Cardiac septum (tissue), 1 donor: ENCODE results near the gene CNOT2. TPM values are rescaled to one million over a fixed set of nuclear protein-coding genes. Genes with fewer than 3 reads are reported as not detected.
"Not testable (repeated sequence)": the region's sequence is repeated elsewhere in the genome, so short reads cannot be mapped to it uniquely, and the experiment has no call there.

Source experiments
- DNase-seq: peaks from one replicate; pipeline ENCODE4 v3.0.0-alpha.2; 2020; ENCODE audit warnings: low spot score
- intact Hi-C: fragments of 100-400 bp; cut with DNase I; formaldehyde crosslinking; loops from one replicate; pipeline ENCODE4 v1.14.0; 2022
- total RNA-seq: library from RNA; stranded (reverse); fragmentation: NEBNext Ultra II Directional; extraction: Animal tissue kit (Norgen Biotek cat#: 25700); gene quantifications from one replicate; pipeline ENCODE4 v1.2.1, GENCODE V29; 2021
- donor health status: DM: no; HTN: no; CAD: no.

CNOT2 gene
- total RNA-seq, 1 donor from 2014 or later, result 44.0 TPM

DNA sequence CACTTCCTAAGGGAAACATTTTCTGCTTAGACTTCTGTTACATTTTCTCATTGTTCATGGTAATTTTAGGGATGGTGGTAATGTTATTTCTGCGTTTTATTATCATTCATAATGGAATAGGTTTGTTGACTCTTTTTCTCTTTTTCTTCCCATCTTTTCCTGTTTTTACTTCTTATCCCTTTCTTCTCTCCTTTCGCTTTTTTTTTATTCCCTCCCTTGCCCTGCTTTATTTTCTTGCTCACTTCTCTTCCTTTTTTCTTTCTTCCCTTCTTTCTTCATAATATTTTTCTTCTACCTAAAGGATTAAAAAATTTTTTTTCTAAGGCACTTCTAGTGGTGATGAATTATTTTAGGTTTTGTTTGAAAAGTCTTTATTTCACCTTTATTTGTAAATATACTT, 45.6 kb downstream of the CNOT2 start:
- intact Hi-C loops, result no loop called here
- DNase-seq, result no peak

DNA sequence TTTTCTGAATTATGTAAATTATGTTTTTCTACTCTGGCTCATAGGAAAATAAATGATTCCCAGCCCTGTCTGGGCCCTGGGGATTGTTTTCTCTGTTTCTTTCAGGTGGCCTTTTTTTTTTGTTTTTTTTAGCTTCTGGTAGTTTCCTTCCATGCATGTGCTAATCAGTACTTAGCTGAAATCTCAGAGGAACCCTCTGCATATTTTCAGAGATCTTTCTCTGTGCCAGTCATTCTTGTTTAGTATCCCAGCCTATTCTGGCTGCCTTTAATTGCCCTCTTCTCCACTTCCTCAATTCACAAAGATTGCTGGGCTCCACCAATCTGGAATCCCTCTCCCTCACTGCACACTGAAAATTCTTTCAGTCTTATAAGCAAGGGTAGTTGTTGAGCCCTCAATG, 46.9 kb downstream of the CNOT2 start:
- intact Hi-C loops, result no loop called here

DNA sequence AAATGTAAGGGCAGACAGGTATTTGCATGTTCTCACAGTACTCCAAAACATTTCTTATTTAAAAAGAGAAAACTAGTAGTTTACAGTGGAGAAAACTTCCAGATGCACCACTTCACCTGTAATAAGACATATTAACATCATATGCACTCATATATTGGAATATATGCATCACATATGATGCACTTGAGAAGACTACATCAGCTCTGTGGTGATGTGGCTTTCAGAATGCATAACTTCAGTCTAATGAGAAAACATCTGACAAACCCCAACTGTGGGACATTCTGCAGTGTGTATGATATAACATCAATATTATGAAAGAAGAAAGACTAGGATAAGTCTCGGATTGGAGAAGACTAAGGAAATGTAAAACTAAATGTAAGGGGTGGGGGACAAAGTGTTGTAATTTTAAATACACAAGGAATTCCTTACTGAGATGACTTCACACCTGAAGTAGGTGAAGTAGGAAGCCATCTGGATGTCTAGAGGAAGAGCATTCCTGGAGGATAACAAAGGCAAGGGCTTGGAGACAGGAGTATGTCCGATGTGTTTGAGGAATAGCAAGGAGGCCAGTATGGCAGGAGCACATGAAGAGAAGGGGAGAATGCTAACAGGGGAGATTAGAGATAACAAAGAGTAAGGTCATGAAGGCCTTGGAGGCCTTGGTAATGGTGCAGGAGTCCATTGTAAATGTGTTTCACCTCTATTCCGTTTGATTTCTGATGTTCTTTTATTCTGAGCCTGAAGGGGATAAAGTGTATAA, 49.0 kb downstream of the CNOT2 start:
- DNase-seq, result no peak
- intact Hi-C loops, result no loop called here

More for the DNA sequence above, 46.9 kb downstream of the CNOT2 start:
- no peak for DNase-seq

DNA sequence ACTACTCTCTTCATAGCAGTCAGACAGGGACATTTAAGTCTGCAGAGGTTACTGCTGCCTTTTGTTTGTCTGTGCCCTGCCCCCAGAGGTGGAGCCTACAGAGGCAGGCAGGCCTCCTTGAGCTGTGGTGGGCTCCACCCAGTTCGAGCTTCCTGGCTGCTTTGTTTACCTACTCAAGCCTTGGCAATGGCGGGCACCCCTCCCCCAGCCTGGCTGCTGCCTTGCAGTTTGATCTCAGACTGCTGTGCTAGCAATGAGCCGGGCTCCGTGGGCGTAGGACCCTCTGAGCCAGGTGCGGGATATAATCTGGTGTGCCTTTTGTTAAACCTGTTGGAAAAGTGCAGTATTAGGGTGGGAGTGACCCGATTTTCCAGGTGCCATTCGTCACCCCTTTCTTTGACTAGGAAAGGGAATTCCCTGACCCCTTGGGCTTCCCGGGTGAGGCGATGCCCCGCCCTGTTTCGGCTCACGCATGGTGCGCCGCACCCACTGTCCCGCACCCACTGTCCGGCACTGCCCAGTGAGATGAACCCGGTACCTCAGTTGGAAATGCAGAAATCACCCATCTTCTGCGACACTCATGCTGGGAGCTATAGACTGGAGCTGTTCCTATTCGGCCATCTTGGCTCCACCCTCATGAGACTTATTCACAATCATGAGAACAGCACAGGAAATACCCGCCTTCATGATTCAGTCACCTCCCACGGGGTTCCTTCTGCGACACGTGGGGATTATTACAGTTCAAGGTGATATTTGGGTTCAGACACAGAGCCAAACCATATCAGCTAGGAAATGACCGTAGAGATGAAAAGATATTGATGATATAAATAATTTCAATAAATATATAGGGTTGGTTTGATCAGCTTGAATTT, 61.7 kb downstream of the CNOT2 start:
- not testable (repeated sequence) for DNase-seq

DNA sequence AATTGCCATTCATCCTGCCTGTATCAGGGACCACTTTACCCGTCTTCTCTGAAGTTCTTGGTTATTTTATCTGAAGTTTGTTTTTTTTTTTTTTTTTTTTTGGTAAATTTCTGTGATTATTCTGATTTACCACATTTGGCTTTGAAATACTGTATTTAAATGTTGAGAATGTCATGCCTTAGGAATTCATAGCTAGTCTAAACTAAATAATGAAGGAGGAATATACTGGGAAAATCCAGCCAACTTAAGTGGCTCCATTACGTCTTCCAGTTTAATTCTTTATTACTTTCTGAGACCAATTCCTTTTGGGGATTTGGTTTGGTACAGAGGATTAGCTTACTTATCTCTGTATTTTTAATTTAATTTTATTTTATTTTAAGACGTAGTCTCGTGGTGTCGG, 62.6 kb downstream of the CNOT2 start:
- no peak for DNase-seq
- intact Hi-C loops, result no loop called here

More for the DNA sequence above, 61.7 kb downstream of the CNOT2 start:
- intact Hi-C loops, result not testable (repeated sequence)

DNA sequence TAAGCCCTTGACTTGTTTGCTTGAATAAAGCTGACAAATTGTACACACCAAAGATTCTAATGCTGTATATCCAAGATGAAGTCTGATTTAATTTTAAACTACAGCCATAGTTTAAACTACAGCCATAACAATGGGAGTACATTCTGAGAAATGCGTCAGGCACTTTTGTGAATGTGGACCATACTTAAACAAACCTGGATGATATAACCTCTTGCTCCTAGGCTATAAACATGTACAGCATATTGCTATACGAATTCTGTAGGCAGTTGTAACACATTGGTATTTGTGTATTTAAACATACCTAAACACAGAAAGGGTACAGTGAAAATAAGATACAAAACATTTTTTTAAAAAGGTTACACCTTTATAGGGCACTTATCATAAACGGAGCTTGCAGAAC, 63.4 kb downstream of the CNOT2 start:
- intact Hi-C loops, result no loop called here
- DNase-seq, result no peak

DNA sequence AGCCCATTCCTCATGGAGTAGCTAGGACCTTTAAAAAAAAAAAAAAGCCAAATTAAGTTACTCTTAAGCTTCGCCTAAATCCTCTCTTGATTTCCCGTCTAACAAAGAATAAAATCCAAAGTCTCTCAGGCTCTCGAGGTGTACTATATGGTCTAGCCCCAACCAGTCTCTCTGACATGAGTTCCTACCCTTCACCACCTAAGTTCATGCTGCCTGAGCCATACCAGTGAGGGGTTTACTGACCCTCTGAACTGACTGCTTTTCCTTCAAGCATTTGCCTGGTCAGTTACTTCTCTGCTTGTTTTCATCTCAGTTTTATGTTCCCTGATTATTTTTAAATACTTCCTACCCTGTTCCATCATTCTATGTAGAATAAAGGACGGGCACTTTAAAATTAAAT, 64.6 kb downstream of the CNOT2 start:
- DNase-seq, result no peak
- intact Hi-C loops, result no loop called here

DNA sequence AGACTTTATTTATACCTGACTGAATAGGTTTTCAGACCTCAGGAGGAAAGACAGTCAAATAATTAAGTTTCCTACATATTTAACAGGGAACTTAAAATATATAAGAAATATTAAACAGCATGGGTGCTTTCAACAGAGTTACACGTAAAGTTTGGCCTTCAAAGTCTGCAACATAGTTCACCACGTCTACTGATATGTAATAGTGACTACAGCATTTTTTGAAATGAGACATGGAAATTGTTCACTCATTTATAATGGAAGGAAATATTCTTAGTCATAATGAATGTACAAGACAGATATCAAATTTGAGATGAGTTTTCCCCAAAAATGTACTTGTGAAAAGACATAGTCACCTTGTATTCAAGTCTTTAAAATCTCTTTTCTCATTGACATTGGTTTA, 66.1 kb downstream of the CNOT2 start:
- DNase-seq, result no peak
- intact Hi-C loops, result no loop called here

DNA sequence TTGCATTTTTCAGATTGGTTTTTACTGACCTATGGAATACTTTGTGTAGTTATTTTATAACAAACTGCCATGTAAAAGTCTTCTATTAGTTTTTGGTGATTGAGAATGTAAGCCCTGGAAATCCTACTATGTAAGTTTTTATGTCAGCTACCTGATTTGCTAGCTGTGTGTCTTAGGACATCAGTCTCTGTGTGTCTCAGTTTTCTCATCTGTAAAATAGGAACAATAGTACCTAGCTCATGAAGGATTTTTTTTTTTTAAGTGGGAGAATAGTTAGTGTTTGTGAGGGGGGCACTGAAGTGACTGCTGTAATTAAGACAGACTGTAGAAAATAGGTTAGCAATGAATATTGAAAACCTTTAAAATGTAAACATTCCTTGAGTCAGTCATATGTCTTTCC, 70.9 kb downstream of the CNOT2 start:
- intact Hi-C loops, result no loop called here

DNA sequence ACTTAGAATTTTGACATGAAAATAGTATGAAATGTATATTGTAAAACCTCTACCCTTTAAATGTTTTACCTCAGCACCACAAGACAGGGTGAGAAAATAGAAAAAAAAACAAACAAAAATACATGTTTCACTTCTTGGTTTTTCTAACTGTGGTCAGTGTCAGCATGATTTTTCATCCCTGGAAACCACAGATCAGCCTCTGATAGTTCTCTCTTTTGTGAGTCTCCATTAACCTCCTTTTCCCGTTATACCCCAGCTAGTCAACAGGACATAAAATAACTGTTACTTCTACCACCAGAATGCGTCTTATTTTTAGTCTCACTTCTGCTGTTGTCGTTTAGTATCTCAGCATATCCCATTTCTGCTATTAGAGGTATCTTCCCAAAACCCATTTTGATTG, 74.5 kb downstream of the CNOT2 start:
- DNase-seq, result no peak
- intact Hi-C loops, result no loop called here

More for the DNA sequence above, 70.9 kb downstream of the CNOT2 start:
- DNase-seq, result no peak

DNA sequence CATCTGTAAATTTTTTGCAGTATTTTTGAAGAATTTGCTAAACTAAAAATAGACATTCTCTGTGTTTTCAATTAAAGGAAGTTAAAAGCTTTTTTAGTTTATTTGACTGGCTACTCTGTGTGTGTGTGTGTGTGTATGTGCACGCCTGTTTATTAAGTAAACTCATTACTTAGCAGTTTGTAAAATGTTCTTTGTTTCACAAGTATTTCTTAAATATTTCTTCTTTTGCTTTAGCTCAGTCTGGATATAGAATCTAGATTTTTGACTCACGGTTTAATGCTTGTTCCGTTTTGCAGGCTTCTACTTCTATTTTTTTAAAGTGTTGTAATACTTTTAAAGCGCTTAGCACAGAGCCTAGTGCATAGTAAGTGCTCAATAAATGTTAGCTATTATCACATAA, 76.4 kb downstream of the CNOT2 start:
- intact Hi-C loops, result no loop called here
- DNase-seq, result no peak

DNA sequence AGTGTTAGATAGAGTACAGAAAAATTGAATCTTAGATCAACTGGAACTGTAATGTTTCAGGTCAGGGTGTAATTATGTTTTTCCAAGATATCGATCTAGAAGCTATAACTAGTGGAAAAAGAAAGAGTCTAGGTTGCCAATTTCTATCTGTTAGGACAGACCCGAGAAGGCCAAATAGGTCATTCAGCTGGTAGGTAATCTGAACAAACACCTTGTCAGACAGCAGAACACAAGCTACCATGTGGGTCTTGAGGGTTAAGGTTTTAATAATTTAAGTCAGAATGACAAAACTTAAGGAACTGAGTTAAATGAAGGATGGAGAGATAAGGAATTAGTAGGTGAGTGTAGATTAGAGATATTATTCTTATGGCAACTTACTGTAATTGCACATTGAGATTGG, 78.0 kb downstream of the CNOT2 start:
- intact Hi-C loops, result no loop called here
- DNase-seq, result no peak

DNA sequence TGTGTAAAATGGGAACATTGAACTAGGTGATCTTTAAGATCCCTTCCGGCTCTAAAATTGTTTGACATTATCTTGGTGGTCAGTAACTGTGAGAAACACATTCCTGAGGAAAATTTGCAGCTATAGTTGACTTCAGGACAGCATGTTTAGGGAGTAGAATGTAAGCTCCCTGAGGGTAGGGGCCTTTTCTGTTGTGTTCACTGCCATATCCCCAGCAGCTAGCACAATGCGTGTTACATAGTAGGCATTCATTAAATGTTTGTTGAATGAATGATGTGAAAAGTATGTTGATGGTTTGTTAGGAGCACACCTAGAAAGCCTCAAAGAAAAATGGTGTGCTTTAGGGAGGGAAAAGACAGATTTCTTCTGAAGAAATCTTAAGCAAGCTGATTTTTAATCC, 84.3 kb downstream of the CNOT2 start:
- intact Hi-C loops, result no loop called here
- DNase-seq, result no peak

DNA sequence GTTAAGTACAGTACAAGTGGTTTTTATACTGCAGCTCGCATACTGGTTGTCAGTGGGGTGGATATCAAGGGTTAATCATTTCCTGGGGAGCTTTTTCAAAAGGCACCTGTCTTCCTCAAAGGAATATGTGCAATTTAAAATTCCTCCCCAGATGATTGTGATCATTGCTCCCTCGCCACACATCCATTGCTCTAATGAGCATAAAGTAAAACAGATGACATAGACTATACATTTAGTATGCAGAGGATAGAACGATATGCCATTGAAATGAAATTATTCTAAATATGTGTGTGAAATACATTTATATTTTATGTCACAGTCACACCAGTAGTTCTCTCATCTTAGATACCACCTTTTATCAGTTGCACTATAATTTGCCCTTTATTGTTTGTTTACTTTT, 86.5 kb downstream of the CNOT2 start:
- no peak for DNase-seq
- intact Hi-C loops, result no loop called here

DNA sequence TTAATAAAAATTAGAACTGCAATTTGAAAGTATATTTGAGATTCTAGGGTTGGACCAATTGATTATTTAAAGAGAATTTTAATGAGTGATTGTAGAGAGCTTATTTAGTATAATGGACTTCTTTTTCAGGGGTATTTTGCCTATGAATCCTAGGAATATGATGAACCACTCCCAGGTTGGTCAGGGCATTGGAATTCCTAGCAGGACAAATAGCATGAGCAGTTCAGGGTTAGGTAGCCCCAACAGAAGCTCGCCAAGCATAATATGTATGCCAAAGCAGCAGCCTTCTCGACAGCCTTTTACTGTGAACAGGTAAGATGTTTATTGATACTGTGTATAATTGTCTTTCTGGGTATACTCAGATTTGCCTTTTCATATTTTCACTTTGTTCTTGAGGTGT, 86.9 kb downstream of the CNOT2 start:
- DNase-seq, result no peak
- intact Hi-C loops, result no loop called here

DNA sequence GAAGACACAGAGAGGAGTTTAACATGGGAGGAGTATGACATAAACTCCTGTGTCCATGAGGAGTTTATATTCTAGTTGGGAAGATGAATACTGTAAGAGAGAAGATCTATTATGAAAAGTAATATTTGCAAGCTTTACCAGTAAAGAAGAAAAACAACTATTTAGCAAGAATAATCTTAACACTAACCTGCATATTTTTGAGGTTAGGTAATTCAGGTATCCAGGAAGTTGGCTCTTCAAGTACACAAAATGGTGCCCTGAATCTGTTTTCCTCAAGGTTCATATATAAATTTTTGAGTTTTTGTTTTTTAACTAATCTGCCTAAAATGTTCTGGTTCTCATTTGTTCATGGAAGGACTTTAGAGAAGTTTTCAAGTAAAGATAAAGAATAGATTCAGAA, 89.0 kb downstream of the CNOT2 start:
- intact Hi-C loops, result no loop called here
- no peak for DNase-seq

DNA sequence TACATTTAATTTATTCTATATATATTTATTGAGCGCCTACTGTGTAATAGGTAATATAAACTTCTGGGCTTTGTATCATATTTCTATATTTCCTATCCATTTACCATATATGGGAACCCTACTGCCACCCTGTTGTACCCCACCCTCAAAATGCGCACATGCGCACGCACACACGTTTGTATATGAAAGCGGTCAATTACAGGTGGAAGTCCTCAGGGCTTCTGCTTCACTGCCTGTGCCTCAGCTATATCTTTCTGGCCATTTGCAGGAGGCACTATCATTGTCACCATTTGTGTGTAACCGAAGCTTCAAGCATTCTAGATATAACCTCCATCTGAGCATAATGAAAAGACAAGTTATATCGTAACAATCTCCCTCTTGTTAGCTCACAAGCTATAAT, 91.5 kb downstream of the CNOT2 start:
- no peak for DNase-seq
- intact Hi-C loops, result no loop called here

DNA sequence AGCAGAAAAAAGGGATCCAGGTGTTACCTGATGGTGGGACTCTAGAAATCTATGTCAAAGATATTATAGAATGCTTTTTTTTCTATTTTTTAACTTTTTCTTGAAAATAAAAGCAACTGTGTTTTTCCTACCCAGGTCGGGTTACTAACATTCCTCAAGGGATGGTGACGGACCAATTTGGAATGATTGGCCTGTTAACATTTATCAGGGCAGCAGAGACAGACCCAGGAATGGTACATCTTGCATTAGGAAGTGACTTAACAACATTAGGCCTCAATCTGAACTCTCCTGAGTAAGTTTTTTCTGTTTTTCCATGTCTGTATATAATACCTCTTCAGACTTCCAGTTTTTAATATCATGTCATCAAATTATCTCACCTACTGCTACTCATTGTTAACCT, 95.3 kb downstream of the CNOT2 start:
- no peak for DNase-seq
- intact Hi-C loops, result no loop called here

DNA sequence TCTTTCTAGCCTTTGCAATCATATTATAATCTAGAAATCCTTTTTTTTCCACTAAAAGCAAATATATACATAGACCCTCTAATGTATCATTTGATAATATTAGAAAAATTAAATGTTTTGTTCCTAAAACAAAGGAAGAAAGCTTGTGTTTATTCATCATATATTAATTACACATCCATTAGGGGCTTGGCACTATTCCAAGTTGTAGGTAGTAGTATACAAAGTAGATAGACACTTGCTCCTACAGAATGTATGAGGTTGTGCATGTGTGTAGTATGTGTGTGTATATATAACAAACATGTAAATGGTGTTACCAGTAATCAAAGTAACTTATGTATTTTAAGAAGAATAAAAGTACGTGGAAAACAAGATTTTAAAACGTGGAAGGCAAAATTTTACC, 107.8 kb downstream of the CNOT2 start:
- no peak for DNase-seq
- intact Hi-C loops, result no loop called here

DNA sequence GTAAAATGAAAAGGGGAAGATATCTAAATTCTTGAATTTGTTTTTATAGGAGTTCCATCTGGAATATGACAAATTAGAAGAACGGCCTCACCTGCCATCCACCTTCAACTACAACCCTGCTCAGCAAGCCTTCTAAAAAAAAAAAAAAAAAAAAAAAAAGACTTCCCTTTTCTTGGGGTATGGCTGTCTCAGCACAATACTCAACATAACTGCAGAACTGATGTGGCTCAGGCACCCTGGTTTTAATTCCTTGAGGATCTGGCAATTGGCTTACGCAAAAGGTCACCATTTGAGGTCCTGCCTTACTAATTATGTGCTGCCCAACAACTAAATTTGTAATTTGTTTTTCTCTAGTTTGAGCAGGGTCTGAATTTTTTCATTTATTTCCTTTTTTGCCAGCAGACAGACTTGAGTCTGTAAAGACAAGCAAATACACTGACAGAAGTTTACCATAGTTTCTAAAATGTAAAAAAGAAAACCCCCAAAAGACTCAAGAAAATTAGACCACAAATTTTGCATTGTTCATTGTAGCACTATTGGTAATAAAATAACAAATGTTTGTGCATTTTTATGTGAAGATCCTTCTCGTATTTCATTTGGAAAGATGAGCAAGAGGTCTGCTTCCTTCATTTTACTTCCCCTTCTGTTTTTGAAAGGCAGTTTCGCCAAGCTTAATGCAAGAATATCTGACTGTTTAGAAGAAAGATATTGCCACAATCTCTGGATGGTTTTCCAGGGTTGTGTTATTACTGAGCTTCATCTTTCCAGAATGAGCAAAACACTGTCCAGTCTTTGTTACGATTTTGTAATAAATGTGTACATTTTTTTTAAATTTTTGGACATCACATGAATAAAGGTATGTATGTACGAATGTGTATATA, 110.8 kb downstream of the CNOT2 start:
- intact Hi-C loops, result no loop called here

More for the DNA sequence above, 110.8 kb downstream of the CNOT2 start:
- DNase-seq, result no peak
